DOHH2 (cell line): ENCODE measurements around the gene TBPL1.

Source experiments
- H3F3A ChIP-seq: fragments of 200-600 bp; sonication (generic), shearing (Covaris generic); 2 replicates; pipeline ENCODE4 v1.6.0; 2016; ENCODE audit warnings: antibody characterized with exemption, mild to moderate bottlenecking; ENCODE audit not compliant: control insufficient read depth, insufficient read depth
- H3K27ac ChIP-seq: fragments of 200-600 bp; sonication (generic); 2 replicates; pipeline ENCODE4 v1.5.1; 2014; ENCODE audit warnings: low read depth, mild to moderate bottlenecking, low read length, moderate library complexity
- H3K27me3 ChIP-seq: fragments of 200-600 bp; sonication (generic); 2 replicates; pipeline ENCODE4 v1.6.1; 2014; ENCODE audit warnings: mild to moderate bottlenecking, low read length, mixed read lengths; ENCODE audit not compliant: control insufficient read depth
- H3K36me3 ChIP-seq: fragments of 200-600 bp; sonication (generic); 2 replicates; pipeline ENCODE4 v1.6.1; 2014; ENCODE audit warnings: mild to moderate bottlenecking, low read length, moderate library complexity, mixed read lengths; ENCODE audit not compliant: control insufficient read depth
- H3K4me1 ChIP-seq: fragments of 200-600 bp; sonication (generic); 2 replicates; pipeline ENCODE4 v1.6.1; 2014; ENCODE audit warnings: mild to moderate bottlenecking, low read length, mixed read lengths; ENCODE audit not compliant: control insufficient read depth
- H3K4me2 ChIP-seq: fragments of 200-600 bp; sonication (generic); 2 replicates; pipeline ENCODE4 v1.6.0; 2014; ENCODE audit warnings: mild to moderate bottlenecking, low read length, moderate library complexity
- H3K4me3 ChIP-seq: fragments of 200-600 bp; sonication (generic); 2 replicates; pipeline ENCODE4 v1.5.1; 2014; ENCODE audit warnings: mild to moderate bottlenecking, low read length, mixed read lengths
- H3K79me2 ChIP-seq: fragments of 200-600 bp; sonication (generic); 2 replicates; pipeline ENCODE4 v1.6.1; 2014; ENCODE audit warnings: mild to moderate bottlenecking, low read length, mixed read lengths; ENCODE audit not compliant: control insufficient read depth
- H3K9me2 ChIP-seq: fragments of 200-600 bp; sonication (generic); replicated peaks from 2 replicates; pipeline ENCODE4 v1.6.1; 2014; ENCODE audit warnings: mild to moderate bottlenecking, low read length, mixed read lengths; ENCODE audit not compliant: control insufficient read depth
- H3K9me3 ChIP-seq: fragments of 200-600 bp; sonication (generic); 2 replicates; pipeline ENCODE4 v1.6.1; 2014; ENCODE audit warnings: antibody characterized with exemption, low read length, mixed read lengths; ENCODE audit not compliant: control insufficient read depth, insufficient read depth
- H4K20me1 ChIP-seq: fragments of 200-600 bp; sonication (generic); 2 replicates; pipeline ENCODE4 v1.6.0; 2014; ENCODE audit warnings: low read depth, mild to moderate bottlenecking, antibody characterized with exemption, low read length, moderate library complexity; ENCODE audit not compliant: control insufficient read depth, insufficient read depth
- EZH2phosphoT487 ChIP-seq: fragments of 200-600 bp; sonication (generic); IDR thresholded peaks from 2 replicates; pipeline ENCODE4 v1.6.1; 2017; ENCODE audit warnings: borderline replicate concordance, mild to moderate bottlenecking, antibody characterized with exemption, low read length, moderate library complexity, mixed read lengths
- TF ChIP-seq, protein P1 (sequence below): fragments of 200-600 bp; sonication (generic); IDR thresholded peaks from one replicate; pipeline ENCODE4 v1.5.1; 2014; ENCODE audit warnings: antibody characterized with exemption, mild to moderate bottlenecking, low read depth, low read length; ENCODE audit not compliant: poor library complexity, severe bottlenecking

TBPL1 gene

GRCh38 chr6:134029495-134030455 lies 76.8 kb downstream of the TBPL1 start:
- no peak for TF ChIP-seq EZH2phosphoT487
- TF ChIP-seq, protein P1, sequence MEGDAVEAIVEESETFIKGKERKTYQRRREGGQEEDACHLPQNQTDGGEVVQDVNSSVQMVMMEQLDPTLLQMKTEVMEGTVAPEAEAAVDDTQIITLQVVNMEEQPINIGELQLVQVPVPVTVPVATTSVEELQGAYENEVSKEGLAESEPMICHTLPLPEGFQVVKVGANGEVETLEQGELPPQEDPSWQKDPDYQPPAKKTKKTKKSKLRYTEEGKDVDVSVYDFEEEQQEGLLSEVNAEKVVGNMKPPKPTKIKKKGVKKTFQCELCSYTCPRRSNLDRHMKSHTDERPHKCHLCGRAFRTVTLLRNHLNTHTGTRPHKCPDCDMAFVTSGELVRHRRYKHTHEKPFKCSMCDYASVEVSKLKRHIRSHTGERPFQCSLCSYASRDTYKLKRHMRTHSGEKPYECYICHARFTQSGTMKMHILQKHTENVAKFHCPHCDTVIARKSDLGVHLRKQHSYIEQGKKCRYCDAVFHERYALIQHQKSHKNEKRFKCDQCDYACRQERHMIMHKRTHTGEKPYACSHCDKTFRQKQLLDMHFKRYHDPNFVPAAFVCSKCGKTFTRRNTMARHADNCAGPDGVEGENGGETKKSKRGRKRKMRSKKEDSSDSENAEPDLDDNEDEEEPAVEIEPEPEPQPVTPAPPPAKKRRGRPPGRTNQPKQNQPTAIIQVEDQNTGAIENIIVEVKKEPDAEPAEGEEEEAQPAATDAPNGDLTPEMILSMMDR, result no peak
- no peak overlapping the region for H3K4me2 ChIP-seq

GRCh38 chr6:134031696-134032255 lies 78.8 kb downstream of the TBPL1 start:
- Histone ChIP-seq H3K27me3 (no peaks in the 10 kb centered on the region; the same call in 1 of the 2 replicates), H4K20me1 (no peaks in the 10 kb centered on the region), H3K9me3 (no peaks in the 10 kb centered on the region), H3K27ac (no peak overlapping the region), H3F3A (no peaks in the 10 kb centered on the region), H3K4me3 (no peak overlapping the region), H3K4me2 (no peak overlapping the region), H3K36me3 (no peaks in the 10 kb centered on the region), H3K79me2 (no peaks in the 10 kb centered on the region), H3K4me1 (peaks cover 9% of the 10 kb centered on the region), H3K9me2 (no peaks in the 10 kb centered on the region)
- TF ChIP-seq, protein P1, result no peak
- TF ChIP-seq EZH2phosphoT487, result no peak

More at GRCh38 chr6:134029495-134030455, 76.8 kb downstream of the TBPL1 start:
- Histone ChIP-seq H4K20me1 (no peaks in the 10 kb centered on the region), H3K4me1 (no peaks in the 10 kb centered on the region), H3K9me3 (no peaks in the 10 kb centered on the region), H3F3A (no peaks in the 10 kb centered on the region), H3K79me2 (no peaks in the 10 kb centered on the region), H3K27ac (no peak overlapping the region), H3K4me3 (no peak overlapping the region), H3K27me3 (no peaks in the 10 kb centered on the region; the same call in 1 of the 2 replicates), H3K9me2 (no peaks in the 10 kb centered on the region), H3K36me3 (no peaks in the 10 kb centered on the region)

- H3K27ac ChIP-seq, result no peak overlapping the region
Measured at GRCh38 chr6:134034478-134034877, 81.5 kb downstream of the TBPL1 start.

More at GRCh38 chr6:134034478-134034877, 81.5 kb downstream of the TBPL1 start:
- H3K4me3 ChIP-seq, result no peak overlapping the region
- no peaks in the 10 kb centered on the region for H3K9me3 ChIP-seq
- no peaks in the 10 kb centered on the region for H3F3A ChIP-seq
- no peak overlapping the region for H3K4me2 ChIP-seq
- peaks cover 13% of the 10 kb centered on the region for H3K4me1 ChIP-seq
- TF ChIP-seq EZH2phosphoT487, result no peak
- TF ChIP-seq, protein P1, result no peak
- H3K27me3 ChIP-seq, result no peaks in the 10 kb centered on the region
- no peaks in the 10 kb centered on the region for H4K20me1 ChIP-seq
- no peaks in the 10 kb centered on the region for H3K36me3 ChIP-seq
- no peaks in the 10 kb centered on the region for H3K9me2 ChIP-seq
- no peaks in the 10 kb centered on the region for H3K79me2 ChIP-seq
